GM18951 (cell line): ENCODE measurements around the gene THAP7.
A peak's percentile ranks its signal among the peaks of the same experiment; 100 is the strongest.

ENCODE experiments used
- POLR2A ChIP-seq: IDR thresholded peaks from 4 replicates; pipeline ENCODE4 v1.6.1; 2011; ENCODE audit warnings: mild to moderate bottlenecking; ENCODE audit not compliant: insufficient read length, insufficient read depth; ENCODE audit errors: extremely low read depth
- in situ Hi-C: fragments of 300-500 bp; cut with MboI; formaldehyde crosslinking; loops from one replicate; pipeline ENCODE4 v1.12.0; 2022; ENCODE audit warnings: low sequenced_read_pairs, mixed read lengths, inconsistent platforms; ENCODE audit not compliant: unreplicated experiment

Gene THAP7

DNA sequence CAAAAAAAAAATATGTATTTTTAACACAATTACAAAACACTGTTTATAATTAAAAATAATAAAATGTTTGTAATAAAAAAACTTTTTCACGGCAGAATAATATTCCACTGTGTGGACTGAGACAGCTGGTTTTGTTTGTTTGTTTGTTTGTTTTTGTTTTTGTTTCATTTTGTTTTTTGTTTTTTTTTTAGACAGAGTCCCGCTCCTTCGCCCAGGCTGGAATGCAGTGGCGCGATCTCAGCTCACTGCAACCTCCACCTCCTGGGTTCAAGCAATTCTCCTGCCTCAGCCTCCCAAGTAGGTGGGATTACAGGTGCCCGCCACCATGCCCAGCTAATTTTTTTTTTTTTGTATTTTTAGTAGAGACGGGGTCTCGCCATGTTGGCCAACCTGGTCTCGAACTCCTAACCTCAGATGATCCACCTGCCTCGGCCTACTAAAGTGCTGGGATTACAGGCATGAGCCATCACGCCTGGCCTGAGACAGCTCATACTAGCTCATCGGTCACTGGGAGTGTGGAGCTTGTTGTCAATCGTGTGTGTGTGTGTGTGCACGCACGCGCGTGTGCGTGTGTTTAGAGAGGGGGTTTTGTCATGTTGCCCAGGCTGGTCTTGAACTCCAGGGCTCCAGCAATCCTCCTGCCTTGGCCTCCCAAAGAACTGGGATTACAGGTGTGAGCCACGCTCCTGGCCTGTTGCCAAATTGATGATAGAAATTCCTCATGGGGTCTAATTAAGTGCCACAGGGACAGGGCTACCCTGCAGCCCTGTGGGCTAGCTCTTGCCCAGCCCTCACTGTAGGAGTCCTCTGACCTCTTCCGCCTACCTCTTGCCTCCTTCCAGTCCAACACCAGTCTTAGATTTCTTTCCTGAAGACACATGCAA, 42.1 kb downstream of the THAP7 start:
- no peak for TF ChIP-seq POLR2A
- in situ Hi-C loops, result no loop called here

DNA sequence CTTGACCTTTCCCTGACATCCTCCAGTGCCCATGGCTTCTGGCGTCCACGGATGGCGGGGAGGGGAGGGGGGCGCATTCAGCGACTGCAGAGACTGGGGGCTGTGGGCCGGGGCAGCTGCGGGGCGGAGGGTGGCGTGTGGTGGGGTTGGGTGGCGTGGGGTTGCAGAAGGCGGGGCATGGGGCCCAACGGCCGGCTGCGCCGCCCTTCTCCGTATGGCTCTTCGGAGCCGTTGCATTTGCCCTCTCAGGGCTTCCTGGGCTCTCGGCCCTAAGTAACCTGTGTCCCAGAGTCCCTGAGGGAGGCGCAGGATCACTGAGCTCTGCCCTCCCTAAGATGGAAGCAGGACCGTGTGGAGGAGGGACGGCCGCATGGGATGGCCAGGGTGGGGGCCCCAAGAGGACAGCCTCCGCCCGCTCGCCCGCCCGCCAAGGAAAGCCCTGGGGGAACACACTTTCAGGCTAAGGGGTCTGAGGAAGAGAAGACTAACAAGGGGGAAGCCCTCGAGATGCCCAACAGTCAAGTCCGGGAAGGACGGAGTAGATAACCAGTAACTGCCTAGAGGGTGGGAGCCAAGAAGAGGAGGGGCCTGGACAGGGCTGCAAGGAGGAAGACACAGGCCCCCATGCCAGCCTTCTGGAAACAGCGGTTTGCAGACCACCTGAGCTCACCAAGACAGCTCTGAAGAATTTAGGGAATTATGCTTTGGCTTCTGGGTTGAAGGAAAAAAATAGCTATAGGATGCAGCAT, 44.1 kb downstream of the THAP7 start:
- TF ChIP-seq POLR2A, result no peak
- in situ Hi-C loops, result no loop called here

DNA sequence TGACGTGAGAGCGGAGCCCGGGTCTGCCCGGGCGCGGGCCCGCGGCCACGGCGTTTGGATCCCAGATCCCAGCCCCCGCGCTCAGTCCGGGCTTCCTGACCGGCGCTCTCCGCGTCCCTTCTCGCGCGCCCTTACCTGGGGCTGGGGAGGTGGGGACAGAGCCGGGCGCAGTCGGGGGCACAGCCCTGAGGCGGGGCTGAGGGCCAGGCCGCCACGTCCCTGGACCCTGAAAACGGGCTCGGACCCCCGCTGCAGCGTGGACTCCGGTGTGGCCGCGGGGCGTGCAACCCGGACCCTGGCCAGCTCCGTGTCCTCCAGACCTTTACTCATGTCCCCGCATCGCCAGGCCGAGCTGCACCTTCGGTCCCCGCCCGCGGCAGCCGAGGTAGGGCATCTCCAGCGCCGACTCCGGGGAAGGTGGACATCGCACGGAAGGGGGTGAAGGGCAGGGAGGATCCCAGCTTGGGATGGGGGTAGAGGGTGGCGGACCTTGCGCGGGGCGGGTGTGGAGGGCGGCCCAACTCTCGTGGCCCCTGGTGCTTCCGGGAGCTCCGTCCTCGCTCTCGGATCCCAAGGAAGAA, 44.7 kb downstream of the THAP7 start:
- TF ChIP-seq POLR2A, result peak; percentile 31
- in situ Hi-C loops, result no loop called here

DNA sequence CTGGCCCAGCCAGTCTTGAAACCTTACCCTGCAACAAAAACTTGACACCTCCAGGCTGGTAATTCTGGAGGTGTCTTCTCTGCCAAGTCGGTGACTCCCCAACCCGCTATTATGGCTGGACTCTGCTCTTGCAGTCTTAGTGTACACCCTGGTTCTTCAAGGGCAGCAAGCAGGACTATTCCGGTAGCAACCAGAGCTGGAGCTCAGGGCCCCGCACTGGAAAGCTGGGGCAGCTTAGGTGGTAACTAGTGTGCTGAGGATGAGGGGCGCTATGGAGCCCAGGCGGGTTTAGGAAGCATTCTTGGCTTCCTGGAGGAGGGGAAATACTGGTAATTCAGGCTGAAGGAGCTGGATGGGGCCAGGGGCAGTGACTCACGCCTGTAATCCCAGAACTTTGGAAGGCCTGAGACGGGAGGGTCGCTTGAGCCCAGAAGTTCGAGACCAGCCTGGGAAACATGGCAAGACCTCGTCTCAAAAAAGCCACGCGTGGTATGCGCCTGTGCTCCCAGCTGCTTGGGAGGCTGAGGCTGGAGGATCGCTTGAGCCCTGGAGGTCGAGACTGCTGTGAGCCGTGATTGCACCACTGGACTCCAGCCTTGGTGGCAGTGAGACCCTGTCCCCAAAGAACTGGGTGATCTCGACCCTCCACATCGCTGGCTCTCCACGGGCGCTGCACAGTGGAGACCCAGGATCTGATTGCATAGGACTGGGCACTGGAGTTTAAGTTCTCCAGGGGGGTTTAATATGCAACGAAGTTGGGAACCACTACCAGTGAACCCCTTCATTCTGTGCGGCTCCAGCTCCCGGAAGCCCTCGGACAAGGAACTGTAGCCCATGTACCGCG, 45.4 kb downstream of the THAP7 start:
- TF ChIP-seq POLR2A, result no peak
- in situ Hi-C loops, result no loop called here

DNA sequence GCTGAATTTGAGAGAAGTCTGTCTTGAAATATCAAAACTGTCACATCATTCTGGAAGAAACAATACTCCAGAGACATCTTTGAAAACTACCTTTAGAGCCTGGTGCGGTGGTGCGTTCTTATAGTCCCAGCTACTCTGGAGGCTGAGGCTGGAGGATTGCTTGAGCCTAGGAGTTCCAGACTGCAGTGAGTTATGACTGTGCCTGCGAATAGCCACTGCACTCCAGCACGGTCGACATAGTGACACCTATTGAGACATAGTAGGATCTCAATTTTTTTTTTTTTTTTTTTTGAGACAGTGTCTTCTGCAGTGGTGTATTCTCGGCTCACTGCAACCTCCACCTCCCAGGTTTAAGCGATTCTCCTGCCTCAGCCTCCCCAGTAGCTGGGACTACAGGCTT, 46.4 kb downstream of the THAP7 start:
- TF ChIP-seq POLR2A, result no peak
- in situ Hi-C loops, result no loop called here

DNA sequence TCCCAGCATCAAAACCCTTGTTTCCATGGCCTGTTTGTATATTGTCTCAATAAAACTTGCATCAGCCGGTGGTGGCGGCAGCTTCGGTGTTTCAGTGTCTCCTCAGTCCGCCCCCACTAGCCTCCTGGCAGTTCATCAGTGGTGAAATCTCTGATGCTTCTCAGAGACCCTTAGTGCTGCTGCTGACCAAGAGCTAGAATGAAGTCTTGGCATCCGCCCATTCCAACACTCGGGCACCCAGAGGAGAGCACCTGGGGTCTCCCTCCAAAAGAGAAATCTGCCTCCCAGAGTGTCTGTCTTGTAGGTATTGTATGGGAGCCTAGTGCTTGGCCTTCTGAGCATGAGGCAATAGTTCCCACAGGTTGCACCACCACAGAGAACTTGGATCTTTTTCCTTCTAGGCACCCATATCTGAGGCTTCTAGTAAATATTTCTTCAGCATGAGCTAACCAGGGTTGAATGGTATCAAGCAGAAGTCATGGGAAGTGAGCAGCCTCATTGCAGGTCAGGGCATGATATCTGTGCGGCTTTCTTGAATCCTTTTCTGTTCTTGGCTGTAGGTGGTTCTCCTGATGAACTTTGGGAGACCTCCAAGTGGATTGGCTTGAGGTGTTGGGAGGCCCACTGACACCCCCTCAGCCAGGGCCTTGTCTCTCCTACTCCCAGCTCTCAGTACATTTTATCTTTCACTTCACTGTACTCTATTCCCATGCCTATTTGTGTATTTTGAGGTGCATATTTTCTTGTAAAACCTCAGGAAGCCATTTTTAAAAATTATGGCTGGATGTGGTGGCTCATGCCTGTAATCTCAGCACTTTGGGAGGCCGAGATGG, 48.0 kb downstream of the THAP7 start:
- TF ChIP-seq POLR2A, result no peak
- in situ Hi-C loops, result no loop called here

DNA sequence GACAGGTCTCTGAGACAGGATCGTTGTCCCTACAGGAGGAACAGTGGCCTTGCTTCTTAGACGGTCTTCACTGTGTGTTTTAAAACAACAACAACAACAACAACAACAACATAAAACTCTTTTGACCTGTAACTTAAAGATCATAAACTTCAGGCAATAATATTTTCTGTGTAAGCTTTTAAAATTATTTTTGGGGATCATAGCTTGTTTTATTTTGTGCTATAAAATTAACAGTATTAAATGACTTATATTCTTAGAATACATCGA, 48.6 kb downstream of the THAP7 start:
- TF ChIP-seq POLR2A, result no peak
- in situ Hi-C loops, result no loop called here

DNA sequence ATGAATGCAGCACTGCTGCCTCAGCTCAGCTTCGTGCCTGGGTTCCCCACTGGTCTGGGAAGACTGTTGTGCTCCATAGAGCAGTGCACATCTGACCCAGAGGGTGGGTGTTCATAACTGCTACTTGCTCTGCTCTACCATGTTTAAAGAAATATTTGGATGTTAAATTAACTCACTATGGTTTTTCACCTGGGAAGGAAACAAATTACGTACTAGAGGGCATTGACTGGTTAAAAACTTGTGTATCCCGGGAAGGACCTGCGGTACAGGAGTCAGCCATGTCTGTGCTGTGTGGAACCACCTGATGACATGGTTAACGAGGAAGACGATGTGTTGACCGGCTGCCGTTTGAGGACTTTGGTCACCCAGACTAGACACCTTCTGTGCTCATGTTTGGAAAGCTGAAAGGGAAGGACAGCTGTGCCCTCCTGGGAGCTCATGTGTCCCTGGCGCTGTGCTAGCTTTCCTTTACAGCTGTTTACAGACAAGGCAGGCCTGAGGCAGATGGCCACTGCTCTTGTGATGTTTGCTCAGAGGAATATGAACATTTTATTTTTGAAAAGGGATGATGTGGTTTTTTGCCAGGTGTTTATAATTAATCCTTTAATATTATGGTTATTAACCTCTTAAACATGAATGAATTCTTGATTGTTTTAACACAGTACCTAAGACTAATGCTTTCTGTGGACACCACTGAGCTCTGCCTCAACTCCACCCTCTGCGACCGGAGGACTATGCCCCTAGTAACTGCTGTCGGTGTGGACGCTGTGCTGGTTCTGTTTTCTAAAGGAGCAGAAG, 49.2 kb downstream of the THAP7 start:
- TF ChIP-seq POLR2A, result no peak
- in situ Hi-C loops, result no loop called here

DNA sequence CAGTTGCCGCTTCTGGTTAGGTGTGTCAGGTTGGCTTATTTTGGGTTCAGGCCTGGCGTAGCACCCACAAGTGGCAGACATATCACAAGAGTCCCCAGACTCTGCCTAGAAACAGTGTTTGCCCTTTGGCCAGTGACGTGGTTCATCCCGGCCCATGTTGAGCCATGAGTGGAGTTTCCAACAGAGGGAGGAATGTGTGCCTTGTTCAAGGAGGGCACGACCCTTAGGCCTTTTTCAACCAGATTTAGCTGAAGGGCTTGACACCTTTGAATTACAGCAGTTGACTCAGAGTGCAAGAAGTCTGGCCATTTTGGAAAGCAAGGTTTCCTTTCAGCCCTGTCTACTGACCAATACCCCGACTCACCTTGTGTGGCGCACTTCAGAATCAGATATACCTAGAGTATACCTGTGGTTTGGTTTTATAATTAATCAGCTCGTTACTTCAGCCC, 50.0 kb downstream of the THAP7 start:
- in situ Hi-C loops, result no loop called here
- TF ChIP-seq POLR2A, result no peak

DNA sequence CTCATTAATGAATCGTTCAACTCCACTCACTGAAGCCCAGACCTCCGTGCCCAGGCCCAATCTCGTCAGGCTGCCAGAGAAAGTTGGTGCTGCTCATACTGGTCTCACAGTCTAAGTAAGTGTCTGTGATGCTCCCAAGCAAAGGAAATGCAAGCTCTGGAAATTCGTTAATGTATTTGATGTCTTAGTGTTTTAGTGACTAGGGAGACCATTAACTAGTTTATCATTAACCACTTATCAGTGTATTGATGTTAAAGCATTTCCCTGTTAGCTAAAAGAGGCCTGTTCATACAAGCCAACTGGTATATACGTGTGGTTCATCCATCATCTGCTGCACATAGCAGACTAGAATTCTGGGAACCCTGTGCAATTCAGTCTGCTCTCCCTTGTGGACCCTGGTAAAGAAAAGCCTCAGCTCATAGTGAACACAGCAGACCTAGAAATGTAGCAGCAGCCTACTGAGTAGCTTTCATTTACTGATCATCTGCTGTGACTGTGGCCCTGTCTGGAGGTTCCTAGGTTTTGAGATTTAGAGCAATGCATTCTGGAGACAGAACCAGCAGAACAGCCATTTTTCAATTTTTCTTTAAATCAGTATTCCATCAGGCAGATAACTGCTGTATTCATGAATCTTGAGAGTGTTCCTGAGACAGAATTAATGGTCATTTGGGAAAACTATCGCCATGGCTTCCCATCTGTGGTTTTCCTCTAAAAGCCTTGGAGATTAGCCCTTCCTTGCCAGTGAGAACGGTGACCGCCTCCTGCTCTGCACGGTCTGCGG, 50.6 kb downstream of the THAP7 start:
- in situ Hi-C loops, result no loop called here

DNA sequence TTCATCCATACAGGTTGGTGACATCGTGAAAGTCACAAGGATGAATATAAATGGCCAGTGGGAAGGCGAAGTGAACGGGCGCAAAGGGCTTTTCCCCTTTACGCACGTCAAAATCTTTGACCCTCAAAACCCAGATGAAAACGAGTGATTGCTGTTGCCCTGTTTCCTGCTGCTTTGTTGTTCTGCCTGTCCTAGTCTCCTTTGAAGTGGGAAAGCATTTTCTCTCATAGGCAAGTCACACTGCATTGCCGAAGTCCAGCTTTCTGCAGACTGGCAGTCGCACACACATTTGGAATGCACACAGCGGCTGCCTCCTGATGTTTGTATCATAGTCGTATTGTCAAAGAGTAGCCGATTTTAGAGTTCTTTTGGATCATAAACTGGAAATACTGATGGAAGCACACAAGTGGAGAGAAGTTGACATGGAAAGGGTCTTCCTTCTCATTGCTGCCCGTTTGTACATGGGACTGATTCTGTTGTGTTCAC, 52.2 kb downstream of the THAP7 start:
- in situ Hi-C loops, result no loop called here

More for the DNA sequence above, 50.6 kb downstream of the THAP7 start:
- TF ChIP-seq POLR2A, result no peak

More for the DNA sequence above, 52.2 kb downstream of the THAP7 start:
- no peak for TF ChIP-seq POLR2A
